HFFc6 (cell line): ENCODE data around the gene RBBP6. TPM values are rescaled to one million over a fixed set of nuclear protein-coding genes. Genes with fewer than 3 reads are reported as not detected.
"Not testable (repeated sequence)": the region's sequence is repeated elsewhere in the genome, so short reads cannot be mapped to it uniquely, and the experiment has no call there.

Source experiments
- DNase-seq: peaks from one replicate; pipeline ENCODE4 v3.0.0-alpha.2; 2018
- H3K27ac Mint-ChIP-seq: 2 replicates; pipeline ENCODE4 v1.8.0; 2020; ENCODE audit warnings: mild to moderate bottlenecking, mixed read lengths
- H3K27me3 Mint-ChIP-seq: 2 replicates; pipeline ENCODE4 v1.8.0; 2021; ENCODE audit warnings: mild to moderate bottlenecking, moderate library complexity, mixed read lengths; ENCODE audit not compliant: insufficient read depth
- H3K36me3 Mint-ChIP-seq: 2 replicates; pipeline ENCODE4 v1.8.0; 2021; ENCODE audit warnings: low read depth, mixed read lengths
- H3K4me1 Mint-ChIP-seq: 2 replicates; pipeline ENCODE4 v1.8.0; 2020; ENCODE audit warnings: low read depth, mixed read lengths
- H3K4me3 Mint-ChIP-seq: 2 replicates; pipeline ENCODE4 v1.8.0; 2020; ENCODE audit warnings: mild to moderate bottlenecking, moderate library complexity, mixed read lengths
- H3K9me3 Mint-ChIP-seq: 2 replicates; pipeline ENCODE4 v1.8.0; 2020; ENCODE audit warnings: mild to moderate bottlenecking, mixed read lengths
- long read RNA-seq: library from polyadenylated mRNA; unstranded; transcript quantifications from one replicate; pipeline ENCODE4 v2.0.0, GENCODE V29; 2019
- total RNA-seq, 6 experiments: library from RNA; stranded (reverse); fragmentation: NEBNext Ultra II Directional; extraction: Animal tissue kit (Norgen Biotek cat#: 25700); gene quantifications; 2 replicates in 1 of 6; 3 replicates in 5 of 6; pipeline ENCODE4 v1.2.3, GENCODE V29; 2021
- TF ChIP-seq, protein P1 (sequence below): fragments of 200-600 bp; sonication (generic); IDR thresholded peaks from 2 replicates; pipeline ENCODE4 v1.5.0; 2021; ENCODE audit warnings: antibody characterized with exemption, mild to moderate bottlenecking

RBBP6 gene, protein sequence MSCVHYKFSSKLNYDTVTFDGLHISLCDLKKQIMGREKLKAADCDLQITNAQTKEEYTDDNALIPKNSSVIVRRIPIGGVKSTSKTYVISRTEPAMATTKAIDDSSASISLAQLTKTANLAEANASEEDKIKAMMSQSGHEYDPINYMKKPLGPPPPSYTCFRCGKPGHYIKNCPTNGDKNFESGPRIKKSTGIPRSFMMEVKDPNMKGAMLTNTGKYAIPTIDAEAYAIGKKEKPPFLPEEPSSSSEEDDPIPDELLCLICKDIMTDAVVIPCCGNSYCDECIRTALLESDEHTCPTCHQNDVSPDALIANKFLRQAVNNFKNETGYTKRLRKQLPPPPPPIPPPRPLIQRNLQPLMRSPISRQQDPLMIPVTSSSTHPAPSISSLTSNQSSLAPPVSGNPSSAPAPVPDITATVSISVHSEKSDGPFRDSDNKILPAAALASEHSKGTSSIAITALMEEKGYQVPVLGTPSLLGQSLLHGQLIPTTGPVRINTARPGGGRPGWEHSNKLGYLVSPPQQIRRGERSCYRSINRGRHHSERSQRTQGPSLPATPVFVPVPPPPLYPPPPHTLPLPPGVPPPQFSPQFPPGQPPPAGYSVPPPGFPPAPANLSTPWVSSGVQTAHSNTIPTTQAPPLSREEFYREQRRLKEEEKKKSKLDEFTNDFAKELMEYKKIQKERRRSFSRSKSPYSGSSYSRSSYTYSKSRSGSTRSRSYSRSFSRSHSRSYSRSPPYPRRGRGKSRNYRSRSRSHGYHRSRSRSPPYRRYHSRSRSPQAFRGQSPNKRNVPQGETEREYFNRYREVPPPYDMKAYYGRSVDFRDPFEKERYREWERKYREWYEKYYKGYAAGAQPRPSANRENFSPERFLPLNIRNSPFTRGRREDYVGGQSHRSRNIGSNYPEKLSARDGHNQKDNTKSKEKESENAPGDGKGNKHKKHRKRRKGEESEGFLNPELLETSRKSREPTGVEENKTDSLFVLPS (N-terminal part only)
- 10 to 100 TPM; 25.5 to 31.1 (median 29.4) TPM for total RNA-seq
- long read RNA-seq, partial matches to known transcripts, result 4 of 11 reads
- long read RNA-seq, other reads (novel, unspliced or antisense), result 7 of 11 reads

GRCh38 chr16:24539295-24539849, at the start of gene RBBP6:
RBBP6 (plus strand) TSS chr16:24539566; CDS start chr16:24540627, 1,061 bp downstream.
- Mint-ChIP-seq H3K27me3 (peaks cover 2% of the 10 kb centered on the region; the same call in 1 of the 2 replicates), H3K27ac (peak within 1 kb of the TSS; percentile 100), H3K4me3 (peak within 1 kb of the TSS; percentile 99), H3K4me1 (peaks cover 44% of the 10 kb centered on the region), H3K36me3 (peaks cover 26% of the 10 kb centered on the region), H3K9me3 (no peaks in the 10 kb centered on the region)
- DNase-seq, result peak; percentile 92
- TF ChIP-seq, protein P1, sequence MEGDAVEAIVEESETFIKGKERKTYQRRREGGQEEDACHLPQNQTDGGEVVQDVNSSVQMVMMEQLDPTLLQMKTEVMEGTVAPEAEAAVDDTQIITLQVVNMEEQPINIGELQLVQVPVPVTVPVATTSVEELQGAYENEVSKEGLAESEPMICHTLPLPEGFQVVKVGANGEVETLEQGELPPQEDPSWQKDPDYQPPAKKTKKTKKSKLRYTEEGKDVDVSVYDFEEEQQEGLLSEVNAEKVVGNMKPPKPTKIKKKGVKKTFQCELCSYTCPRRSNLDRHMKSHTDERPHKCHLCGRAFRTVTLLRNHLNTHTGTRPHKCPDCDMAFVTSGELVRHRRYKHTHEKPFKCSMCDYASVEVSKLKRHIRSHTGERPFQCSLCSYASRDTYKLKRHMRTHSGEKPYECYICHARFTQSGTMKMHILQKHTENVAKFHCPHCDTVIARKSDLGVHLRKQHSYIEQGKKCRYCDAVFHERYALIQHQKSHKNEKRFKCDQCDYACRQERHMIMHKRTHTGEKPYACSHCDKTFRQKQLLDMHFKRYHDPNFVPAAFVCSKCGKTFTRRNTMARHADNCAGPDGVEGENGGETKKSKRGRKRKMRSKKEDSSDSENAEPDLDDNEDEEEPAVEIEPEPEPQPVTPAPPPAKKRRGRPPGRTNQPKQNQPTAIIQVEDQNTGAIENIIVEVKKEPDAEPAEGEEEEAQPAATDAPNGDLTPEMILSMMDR, result peak; percentile 75

GRCh38 chr16:24490866-24491265, 48.5 kb upstream of the RBBP6 start:
- Mint-ChIP-seq H3K4me1 (peaks cover 16% of the 10 kb centered on the region), H3K4me3 (no peak overlapping the region), H3K36me3 (no peaks in the 10 kb centered on the region), H3K9me3 (peaks cover 4% of the 10 kb centered on the region), H3K27ac (no peak overlapping the region), H3K27me3 (peaks cover 21% of the 10 kb centered on the region)
- TF ChIP-seq, protein P1, result no peak
- DNase-seq, result no peak

DNA sequence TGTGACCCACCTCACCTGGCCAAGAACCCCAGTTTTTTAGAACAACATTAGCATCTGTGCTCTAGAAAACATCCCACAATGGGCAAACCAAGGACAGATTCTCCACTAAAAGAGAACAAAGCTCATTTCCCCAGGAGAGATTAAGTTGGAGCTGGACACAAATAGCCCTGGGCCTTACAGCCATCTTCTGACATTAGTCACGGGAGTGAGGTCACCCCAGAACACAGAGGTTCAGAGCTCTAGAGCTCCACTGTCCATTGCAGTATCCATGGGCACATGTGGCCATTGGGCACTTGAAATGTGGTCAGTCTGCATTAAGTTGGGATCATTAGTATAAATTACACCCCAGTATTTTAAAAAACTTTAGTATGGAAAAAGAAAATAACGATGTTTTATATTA, 47.6 kb upstream of the RBBP6 start:
- H3K4me3 Mint-ChIP-seq, result no peak overlapping the region
- no peaks in the 10 kb centered on the region for H3K36me3 Mint-ChIP-seq
- TF ChIP-seq, protein P1, result no peak
- H3K27me3 Mint-ChIP-seq, result peaks cover 23% of the 10 kb centered on the region
- peaks cover 4% of the 10 kb centered on the region for H3K9me3 Mint-ChIP-seq
- H3K27ac Mint-ChIP-seq, result no peak overlapping the region
- DNase-seq, result peak; percentile 57
- H3K4me1 Mint-ChIP-seq, result peaks cover 16% of the 10 kb centered on the region

DNA sequence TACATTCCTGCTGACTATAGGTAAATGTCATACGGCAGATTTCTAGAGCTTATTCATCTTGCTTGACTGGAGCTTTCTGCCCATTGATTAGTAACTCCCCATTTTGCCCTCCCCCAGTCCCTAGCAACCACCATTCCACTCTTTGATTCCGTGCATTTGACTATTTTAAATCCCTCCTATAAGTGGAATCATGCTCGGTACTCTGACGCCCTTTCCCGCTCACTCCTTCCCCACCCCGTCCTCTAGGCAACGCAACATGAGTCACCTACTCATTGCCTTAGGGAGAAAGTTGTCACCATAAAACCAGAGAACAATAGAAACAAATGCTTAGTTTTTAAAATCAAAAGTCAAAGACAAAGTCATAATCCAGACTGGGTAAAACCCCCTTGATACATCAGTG, 45.5 kb upstream of the RBBP6 start:
- Mint-ChIP-seq H3K4me1 (peaks cover 23% of the 10 kb centered on the region), H3K9me3 (no peaks in the 10 kb centered on the region), H3K27ac (no peak overlapping the region), H3K4me3 (no peak overlapping the region), H3K36me3 (no peaks in the 10 kb centered on the region), H3K27me3 (peaks cover 16% of the 10 kb centered on the region)
- TF ChIP-seq, protein P1, result no peak
- no peak for DNase-seq

GRCh38 chr16:24495207-24495606, 44.2 kb upstream of the RBBP6 start:
- H3K4me3 Mint-ChIP-seq, DNase-seq, H3K27ac Mint-ChIP-seq, H3K9me3 Mint-ChIP-seq, H3K36me3 Mint-ChIP-seq: not testable (repeated sequence)
- H3K27me3 Mint-ChIP-seq, result peaks cover 12% of the 10 kb centered on the region
- peaks cover 23% of the 10 kb centered on the region for H3K4me1 Mint-ChIP-seq
